Measurements from ENCODE around the gene SCTR. TPM values are rescaled to one million over a fixed set of nuclear protein-coding genes. Genes with fewer than 3 reads are reported as not detected.

The SCTR gene
- total and polyA plus RNA-seq, 2 of the 8 experiments (the other 6 are each of a cell fraction or from before 2014, with no cell fraction given) = 0.15 TPM; not detected in 1

GRCh38 chr2:119544939-119545475 lies 20.7 kb upstream of the SCTR start:
- CTCF ChIA-PET (ENCODE audit: partially characterized antibody) = interaction anchor here (1.5 kb wide), 1 partner anchor 115 kb away, joined by 3 read pairs; no protein-coding TSS in a partner anchor
- POLR2A ChIA-PET (ENCODE audit: partially characterized antibody) = no interaction called here

More at GRCh38 chr2:119544939-119545475, 20.7 kb upstream of the SCTR start:
- peak overlapping the region; percentile 67 to 72 for H3K4me2 ChIP-seq (ENCODE audit: insufficient read depth in 1 of 2, low read depth in 2 of 2, low read length in 2 of 2)
- no peaks in the 10 kb centered on the region for H4K20me1 ChIP-seq (replicated peaks in 1 of 2; ENCODE audit: control insufficient read depth in 1 of 2, insufficient read depth in 2 of 2, low read length in 2 of 2)
- H3K36me3 ChIP-seq (ENCODE audit: control insufficient read depth in 2 of 4, insufficient read depth in 4 of 4, low read length in 3 of 4) = no peaks in the 10 kb centered on the region
- H2AK5ac ChIP-seq (ENCODE audit: low read depth, low read length) = no peak overlapping the region
- peak overlapping the region; percentile 14 for H3K56ac ChIP-seq (replicated peaks; ENCODE audit: insufficient read length, low read depth, low read length)
- no peaks in the 10 kb centered on the region for H3K79me1 ChIP-seq (ENCODE audit: low read depth, low read length)
- TF ChIP-seq MAX (IDR thresholded peaks at IDR 0.05) (0 out of 2 replicates have a peak, but pooled peaks have one; percentile 40), CEBPB (IDR thresholded peaks at IDR 0.05; ENCODE audit: low read depth, low read length) (peak; percentile 21; the same call in 1 of the 2 replicates), POLR2AphosphoS5 (IDR thresholded peaks at IDR 0.05; ENCODE audit: low read depth, low read length) (no peak), E2F6 (IDR thresholded peaks at IDR 0.05) (peak; percentile 52; the same call in 1 of the 2 replicates)
- DNase-seq (ENCODE audit: low read depth in 1 of 2, low spot score in 2 of 2) = no peak
- no peak overlapping the region for H2AFZ ChIP-seq (ENCODE audit: low read length)
- no peak overlapping the region for H3K14ac ChIP-seq (ENCODE audit: insufficient read length)
- H3K23me2 ChIP-seq (ENCODE audit: low read depth, low read length) = peaks cover 7% of the 10 kb centered on the region; the same call in 1 of the 2 replicates
- H4K8ac ChIP-seq (ENCODE audit: extremely low read depth, insufficient read depth, low read length) = no peak overlapping the region
- no peaks in the 10 kb centered on the region for H3K9me3 ChIP-seq (ENCODE audit: insufficient read depth in 2 of 2, low read depth in 1 of 2, low read length in 1 of 2)
- no peak overlapping the region for H2BK120ac ChIP-seq (replicated peaks; ENCODE audit: low read depth, low read length)
- H3K4ac ChIP-seq (replicated peaks; ENCODE audit: insufficient read length, low read depth, low read length) = no peak overlapping the region
- H2BK5ac ChIP-seq (ENCODE audit: low read depth, low read length) = no peak overlapping the region
- H2BK15ac ChIP-seq (ENCODE audit: low read length) = 0 out of 2 replicates have a peak overlapping the region, but pooled peaks have one; percentile 38
- FAIRE-seq = no peak
- peaks cover 0 to 2% (median 0%) of the 10 kb centered on the region in 4 experiments; a peak in 1 of 7 replicates for H3K4me1 ChIP-seq (replicated peaks in 1 of 4; ENCODE audit: control insufficient read depth in 3 of 4, insufficient read depth in 4 of 4, low read length in 3 of 4)
- no peak overlapping the region for H4K91ac ChIP-seq (replicated peaks; ENCODE audit: insufficient read length, low read length)
- no peak overlapping the region for H3K23ac ChIP-seq (ENCODE audit: insufficient read length)
- no peak overlapping the region for H2BK20ac ChIP-seq (ENCODE audit: low read length)
- WGBS, 2 experiments (ENCODE audit: extremely low coverage in 1 of 2, insufficient coverage in 1 of 2, insufficient read length in 1 of 2, insufficient replicate concordance in 2 of 2, low coverage in 1 of 2, low lambda C conversion rate in 2 of 2, missing lambda C conversion rate in 1 of 2) = 35% methylated on average over 11 of the region's 11 CpGs; no CpG with 5 or more reads in 1 of the 2 experiments
- peak overlapping the region; percentile 61 to 82 (median 70) for H3K4me3 ChIP-seq (ENCODE audit: extremely low read depth in 1 of 4, insufficient read depth in 2 of 4, low read depth in 3 of 4, low read length in 4 of 4)
- no peak overlapping the region for H3K27ac ChIP-seq (ENCODE audit: low read depth, low read length)
- H3K18ac ChIP-seq (ENCODE audit: extremely low read depth, low read length) = no peak overlapping the region
- H4K5ac ChIP-seq (ENCODE audit: insufficient read length, low read depth, low read length) = no peak overlapping the region
- H3K27me3 ChIP-seq (replicated peaks in 1 of 4; ENCODE audit: control insufficient read depth in 3 of 4, extremely low read depth in 1 of 4, insufficient read depth in 3 of 4, low read length in 3 of 4) = peaks cover 0 to 8% (median 0%) of the 10 kb centered on the region in 4 experiments; a peak in 1 of 7 replicates
- H3K9ac ChIP-seq (replicated peaks in 1 of 4; ENCODE audit: extremely low read depth in 1 of 4, low read depth in 3 of 4, low read length in 3 of 4) = peak overlapping the region in 1 of 4 experiments; percentile 89; a peak in 2 of 7 replicates
- H2BK12ac ChIP-seq (ENCODE audit: low read depth, low read length) = peak overlapping the region; percentile 19; the same call in 1 of the 2 replicates
- H3K79me2 ChIP-seq (ENCODE audit: control insufficient read depth in 1 of 2, insufficient read depth in 2 of 2, low read length in 2 of 2) = no peaks in the 10 kb centered on the region

Data from H1 (cell line).